Testis (tissue), 2 donors: ENCODE measurements around the gene HDAC8.

Source experiments
- POLR2A ChIP-seq: fragments of 450-650 bp; IDR thresholded peaks from one replicate; pipeline ENCODE4 v1.6.1; 2017; ENCODE audit warnings: antibody characterized with exemption, mild to moderate bottlenecking, moderate library complexity
- TF ChIP-seq, protein P1 (sequence below), 3 experiments: fragments of 450-650 bp in 2 of 3; fragments of 200-600 bp in 1 of 3; sonication (generic) in 1 of 3; IDR thresholded peaks; one replicate each; pipeline ENCODE4 v1.5.1; 2016 to 2019; ENCODE audit warnings: antibody characterized with exemption in 3 of 3, mild to moderate bottlenecking in 2 of 3, moderate library complexity in 1 of 3

DNA sequence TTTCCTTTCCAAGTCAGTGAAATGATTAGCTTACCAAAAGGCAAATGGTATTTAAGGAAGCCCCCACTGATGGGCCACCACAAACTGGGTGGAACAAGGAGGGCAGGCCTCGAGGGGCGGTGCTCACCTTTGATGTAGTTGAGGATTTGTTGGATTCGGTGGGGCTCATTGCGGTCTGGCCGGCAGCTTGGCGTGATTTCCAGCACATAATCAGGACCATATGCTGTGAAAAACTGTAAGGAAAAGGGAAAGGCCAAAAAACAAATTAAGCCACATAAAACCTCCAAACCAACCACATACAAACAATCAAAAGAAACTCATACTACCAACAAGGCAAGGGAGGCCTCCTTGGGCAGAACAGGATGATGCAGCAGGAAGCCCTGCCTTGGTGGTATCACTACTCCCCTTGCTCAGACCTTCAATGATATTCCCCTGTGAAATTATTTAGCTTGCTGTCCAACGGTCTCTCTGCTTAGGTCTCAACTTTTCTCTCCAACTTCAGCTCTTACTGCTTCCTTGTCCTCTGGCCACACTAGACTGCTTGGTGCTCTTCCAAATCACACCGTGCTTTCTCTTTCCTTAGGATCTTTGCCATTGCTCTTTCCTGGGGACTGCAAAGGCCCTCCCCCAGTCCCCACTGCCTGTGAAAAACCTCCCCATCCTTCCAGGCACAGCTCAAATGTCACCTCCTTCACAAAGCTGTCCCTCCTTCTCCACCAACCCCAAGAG, 220.9 kb downstream of the HDAC8 start:
- TF ChIP-seq, protein P1, sequence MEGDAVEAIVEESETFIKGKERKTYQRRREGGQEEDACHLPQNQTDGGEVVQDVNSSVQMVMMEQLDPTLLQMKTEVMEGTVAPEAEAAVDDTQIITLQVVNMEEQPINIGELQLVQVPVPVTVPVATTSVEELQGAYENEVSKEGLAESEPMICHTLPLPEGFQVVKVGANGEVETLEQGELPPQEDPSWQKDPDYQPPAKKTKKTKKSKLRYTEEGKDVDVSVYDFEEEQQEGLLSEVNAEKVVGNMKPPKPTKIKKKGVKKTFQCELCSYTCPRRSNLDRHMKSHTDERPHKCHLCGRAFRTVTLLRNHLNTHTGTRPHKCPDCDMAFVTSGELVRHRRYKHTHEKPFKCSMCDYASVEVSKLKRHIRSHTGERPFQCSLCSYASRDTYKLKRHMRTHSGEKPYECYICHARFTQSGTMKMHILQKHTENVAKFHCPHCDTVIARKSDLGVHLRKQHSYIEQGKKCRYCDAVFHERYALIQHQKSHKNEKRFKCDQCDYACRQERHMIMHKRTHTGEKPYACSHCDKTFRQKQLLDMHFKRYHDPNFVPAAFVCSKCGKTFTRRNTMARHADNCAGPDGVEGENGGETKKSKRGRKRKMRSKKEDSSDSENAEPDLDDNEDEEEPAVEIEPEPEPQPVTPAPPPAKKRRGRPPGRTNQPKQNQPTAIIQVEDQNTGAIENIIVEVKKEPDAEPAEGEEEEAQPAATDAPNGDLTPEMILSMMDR (IDR thresholded peaks at IDR 0.05) = no peak
- no peak for TF ChIP-seq POLR2A
